DND-41 (cell line): ENCODE data around the gene OPRL1.

ENCODE experiments used
- EZH2 ChIP-seq: IDR thresholded peaks from 3 replicates; pipeline ENCODE4 v1.6.1; 2012; ENCODE audit warnings: borderline replicate concordance, low read depth, mild to moderate bottlenecking, moderate library complexity, low read length, inconsistent platforms; ENCODE audit not compliant: severe bottlenecking
- TF ChIP-seq, protein P1 (sequence below): IDR thresholded peaks from 2 replicates; pipeline ENCODE4 v1.5.1; 2012; ENCODE audit warnings: borderline replicate concordance, low read length, moderate library complexity, mild to moderate bottlenecking; ENCODE audit not compliant: poor library complexity, severe bottlenecking; ENCODE audit errors: extremely low read depth

DNA sequence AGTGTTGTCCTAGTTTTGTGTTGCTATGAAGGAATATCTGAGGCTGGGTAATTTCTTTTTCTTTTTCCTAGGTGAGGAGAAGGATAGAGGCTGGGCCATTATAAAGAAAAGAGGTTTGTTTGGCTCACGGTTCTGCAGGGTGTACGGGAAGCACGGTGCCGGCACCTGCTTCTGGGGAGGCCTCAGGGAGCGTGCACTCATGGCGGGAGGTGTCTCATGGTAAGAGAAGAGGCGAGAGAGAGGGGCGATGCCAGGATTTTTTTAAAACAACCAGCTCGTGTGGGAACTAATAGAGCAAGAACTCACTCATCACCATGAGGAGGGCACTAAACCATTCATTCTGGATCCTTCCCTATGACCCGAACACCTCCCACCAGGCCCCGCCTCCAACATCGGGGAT is 41.7 kb downstream of the OPRL1 start:
- TF ChIP-seq, protein P1, sequence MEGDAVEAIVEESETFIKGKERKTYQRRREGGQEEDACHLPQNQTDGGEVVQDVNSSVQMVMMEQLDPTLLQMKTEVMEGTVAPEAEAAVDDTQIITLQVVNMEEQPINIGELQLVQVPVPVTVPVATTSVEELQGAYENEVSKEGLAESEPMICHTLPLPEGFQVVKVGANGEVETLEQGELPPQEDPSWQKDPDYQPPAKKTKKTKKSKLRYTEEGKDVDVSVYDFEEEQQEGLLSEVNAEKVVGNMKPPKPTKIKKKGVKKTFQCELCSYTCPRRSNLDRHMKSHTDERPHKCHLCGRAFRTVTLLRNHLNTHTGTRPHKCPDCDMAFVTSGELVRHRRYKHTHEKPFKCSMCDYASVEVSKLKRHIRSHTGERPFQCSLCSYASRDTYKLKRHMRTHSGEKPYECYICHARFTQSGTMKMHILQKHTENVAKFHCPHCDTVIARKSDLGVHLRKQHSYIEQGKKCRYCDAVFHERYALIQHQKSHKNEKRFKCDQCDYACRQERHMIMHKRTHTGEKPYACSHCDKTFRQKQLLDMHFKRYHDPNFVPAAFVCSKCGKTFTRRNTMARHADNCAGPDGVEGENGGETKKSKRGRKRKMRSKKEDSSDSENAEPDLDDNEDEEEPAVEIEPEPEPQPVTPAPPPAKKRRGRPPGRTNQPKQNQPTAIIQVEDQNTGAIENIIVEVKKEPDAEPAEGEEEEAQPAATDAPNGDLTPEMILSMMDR, result no peak
- no peak for TF ChIP-seq EZH2
